GM18867 (cell line): ENCODE results near the gene MYO5B.
"Not testable (repeated sequence)": the region's sequence is repeated elsewhere in the genome, so short reads cannot be mapped to it uniquely, and the experiment has no call there.

Experiments
- ATAC-seq: cut with Tn5 transposase; IDR thresholded peaks from one replicate; pipeline ENCODE4 v1.9.1; 2021; ENCODE audit warnings: mild to moderate bottlenecking, moderate library complexity; ENCODE audit not compliant: unreplicated experiment

Gene MYO5B

GRCh38 chr18:50105027-50105426 is 89.9 kb downstream of the MYO5B start:
- ATAC-seq, result no peak

- no peak for ATAC-seq
Observed at GRCh38 chr18:50104421-50104820, 90.5 kb downstream of the MYO5B start.

GRCh38 chr18:50099725-50100407 is 95.1 kb downstream of the MYO5B start:
- ATAC-seq, result peak; percentile 80

GRCh38 chr18:50097702-50098101 is 97.2 kb downstream of the MYO5B start:
- no peak for ATAC-seq

- no peak for ATAC-seq
Observed at GRCh38 chr18:50096766-50097435, 98.0 kb downstream of the MYO5B start.

GRCh38 chr18:50094786-50095185 is 100.2 kb downstream of the MYO5B start:
- ATAC-seq, result not testable (repeated sequence)

- ATAC-seq, result no peak
Observed at GRCh38 chr18:50094221-50094773, 100.7 kb downstream of the MYO5B start.

- no peak for ATAC-seq
Observed at GRCh38 chr18:50093366-50094064, 101.4 kb downstream of the MYO5B start.

- no peak for ATAC-seq
Observed at GRCh38 chr18:50092245-50092805, 102.6 kb downstream of the MYO5B start.

- ATAC-seq, result no peak
Observed at GRCh38 chr18:50091509-50092244, 103.3 kb downstream of the MYO5B start.

- ATAC-seq, result no peak
Observed at GRCh38 chr18:50090370-50091312, 104.3 kb downstream of the MYO5B start.

GRCh38 chr18:50089702-50090101 is 105.2 kb downstream of the MYO5B start:
- no peak for ATAC-seq

GRCh38 chr18:50083708-50084107 is 111.2 kb downstream of the MYO5B start:
- ATAC-seq, result no peak

GRCh38 chr18:50080932-50081560 is 113.9 kb downstream of the MYO5B start:
- no peak for ATAC-seq

GRCh38 chr18:50080316-50080715 is 114.6 kb downstream of the MYO5B start:
- no peak for ATAC-seq

- ATAC-seq, result no peak
Observed at GRCh38 chr18:50079571-50080295, 115.2 kb downstream of the MYO5B start.

GRCh38 chr18:50076277-50076676 is 118.7 kb downstream of the MYO5B start:
- no peak for ATAC-seq

GRCh38 chr18:50075772-50076171 is 119.2 kb downstream of the MYO5B start:
- no peak for ATAC-seq
